Measurements from ENCODE around the gene MTCH1. TPM values are rescaled to one million over a fixed set of nuclear protein-coding genes. Genes with fewer than 3 reads are reported as not detected.

The MTCH1 gene
- total RNA-seq, 1 experiment from 2014 or later, result 241 TPM

DNA sequence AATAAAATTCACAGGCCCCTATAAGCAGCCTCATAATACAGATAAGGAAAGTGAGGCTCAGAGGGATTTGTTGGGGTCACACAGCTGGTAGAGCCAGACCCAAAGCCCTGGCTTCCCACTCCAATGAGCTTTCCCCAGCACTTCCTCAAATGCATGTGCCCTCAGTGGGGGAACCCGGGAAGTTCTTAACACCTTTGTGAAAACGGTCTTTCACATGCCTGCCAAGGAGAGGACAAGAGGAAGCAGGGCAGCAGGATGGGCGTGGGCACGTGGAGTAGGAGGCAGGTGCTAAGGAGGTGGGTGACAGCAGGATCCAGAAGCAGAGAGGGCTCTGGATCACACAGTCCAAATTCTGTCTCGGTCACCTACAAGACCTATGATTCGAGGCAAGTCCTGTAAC is 30.9 kb downstream of the MTCH1 start:
- H3K4me2 ChIP-seq, result no peak overlapping the region
- H4K20me1 ChIP-seq (ENCODE audit: insufficient read depth), result no peaks in the 10 kb centered on the region
- H3K27me3 ChIP-seq (ENCODE audit: insufficient read depth, low read depth), result no peaks in the 10 kb centered on the region
- CTCF ChIA-PET, result interaction anchor here (0.5 to 1.2 kb wide), 2 partner anchors 41 to 1228 kb away, joined by 3 to 4 read pairs; no protein-coding TSS in a partner anchor
- H3K36me3 ChIP-seq (ENCODE audit: low read depth), result no peaks in the 10 kb centered on the region
- no peak for TF ChIP-seq EZH2 (IDR thresholded peaks at IDR 0.05; ENCODE audit: low read depth)
- TF ChIP-seq, protein P1, sequence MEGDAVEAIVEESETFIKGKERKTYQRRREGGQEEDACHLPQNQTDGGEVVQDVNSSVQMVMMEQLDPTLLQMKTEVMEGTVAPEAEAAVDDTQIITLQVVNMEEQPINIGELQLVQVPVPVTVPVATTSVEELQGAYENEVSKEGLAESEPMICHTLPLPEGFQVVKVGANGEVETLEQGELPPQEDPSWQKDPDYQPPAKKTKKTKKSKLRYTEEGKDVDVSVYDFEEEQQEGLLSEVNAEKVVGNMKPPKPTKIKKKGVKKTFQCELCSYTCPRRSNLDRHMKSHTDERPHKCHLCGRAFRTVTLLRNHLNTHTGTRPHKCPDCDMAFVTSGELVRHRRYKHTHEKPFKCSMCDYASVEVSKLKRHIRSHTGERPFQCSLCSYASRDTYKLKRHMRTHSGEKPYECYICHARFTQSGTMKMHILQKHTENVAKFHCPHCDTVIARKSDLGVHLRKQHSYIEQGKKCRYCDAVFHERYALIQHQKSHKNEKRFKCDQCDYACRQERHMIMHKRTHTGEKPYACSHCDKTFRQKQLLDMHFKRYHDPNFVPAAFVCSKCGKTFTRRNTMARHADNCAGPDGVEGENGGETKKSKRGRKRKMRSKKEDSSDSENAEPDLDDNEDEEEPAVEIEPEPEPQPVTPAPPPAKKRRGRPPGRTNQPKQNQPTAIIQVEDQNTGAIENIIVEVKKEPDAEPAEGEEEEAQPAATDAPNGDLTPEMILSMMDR (conservative IDR thresholded peaks at IDR 0.05), result no peak
- H3F3A ChIP-seq (ENCODE audit: insufficient read depth, low read depth), result peaks cover 12% of the 10 kb centered on the region; the same call in 1 of the 2 replicates
- H3K9me3 ChIP-seq (ENCODE audit: insufficient read depth, low read depth), result no peaks in the 10 kb centered on the region
- intact Hi-C loops (cut with micrococcal nuclease; ENCODE audit: unreplicated experiment), result no loop called here
- no TSS peak for BruUV-seq (replicated peaks)
- no peak overlapping the region for H3K27ac ChIP-seq
- POLR2A ChIA-PET (ENCODE audit: unreplicated experiment), result interaction anchor here (0.5 kb wide), 1 partner anchor 41 kb away, joined by 14 read pairs; no protein-coding TSS in a partner anchor
- no peak for DNase-seq
- no peak overlapping the region for H2AFZ ChIP-seq
- no peaks in the 10 kb centered on the region for H3K79me2 ChIP-seq (ENCODE audit: low read depth)
- H3K4me1 ChIP-seq (replicated peaks; ENCODE audit: insufficient read depth), result peaks cover 19% of the 10 kb centered on the region
- H3K9me2 ChIP-seq (ENCODE audit: insufficient read depth), result no peaks in the 10 kb centered on the region
- no peak overlapping the region for H3K4me3 ChIP-seq

DNA sequence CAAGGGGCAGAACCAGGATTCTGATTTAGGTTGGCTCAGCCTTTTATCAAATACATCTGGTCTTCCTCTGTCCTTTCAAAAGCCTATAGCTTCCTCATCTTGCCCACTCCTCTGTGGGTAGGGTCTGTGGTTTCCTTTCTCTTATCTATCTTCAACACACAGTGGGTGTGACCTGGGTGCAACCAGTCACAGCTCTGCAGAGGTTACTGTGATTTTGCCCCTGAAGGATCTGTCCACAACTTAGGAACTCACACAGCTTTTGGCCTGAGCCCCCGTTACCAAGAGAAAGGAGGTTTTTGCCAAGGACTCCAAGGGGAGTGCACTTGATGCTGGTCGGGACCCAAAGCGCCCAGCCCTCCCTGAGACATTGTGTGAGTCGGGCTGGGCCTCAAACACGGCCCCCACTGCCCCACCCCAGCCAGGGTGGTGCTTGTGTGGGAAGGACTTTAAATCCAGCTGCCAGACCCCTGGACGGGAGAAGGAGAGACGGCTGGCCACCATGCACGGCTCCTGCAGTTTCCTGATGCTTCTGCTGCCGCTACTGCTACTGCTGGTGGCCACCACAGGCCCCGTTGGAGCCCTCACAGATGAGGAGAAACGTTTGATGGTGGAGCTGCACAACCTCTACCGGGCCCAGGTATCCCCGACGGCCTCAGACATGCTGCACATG is 31.6 kb downstream of the MTCH1 start, which contains the start of gene PI16:
PI16 (plus strand) TSS at position 477 of the 670 bp plus-strand sequence; CDS start at position 500, 23 bp downstream.
- intact Hi-C loops (cut with micrococcal nuclease; ENCODE audit: unreplicated experiment), result no loop called here
- no peak within 1 kb of the TSS for H3K27ac ChIP-seq
- H4K20me1 ChIP-seq (ENCODE audit: insufficient read depth), result no peaks in the 10 kb centered on the region
- ChIA-PET CTCF (interaction anchor here (0.5 kb wide), 1 partner anchor 1229 kb away, joined by 4 read pairs; no protein-coding TSS in a partner anchor), POLR2A (ENCODE audit: unreplicated experiment) (no interaction called here)
- no peaks in the 10 kb centered on the region for H3K27me3 ChIP-seq (ENCODE audit: insufficient read depth, low read depth)
- H3K79me2 ChIP-seq (ENCODE audit: low read depth), result no peaks in the 10 kb centered on the region
- H2AFZ ChIP-seq, result no peak within 1 kb of the TSS
- no TSS peak for BruUV-seq (replicated peaks)
- no peaks in the 10 kb centered on the region for H3K9me2 ChIP-seq (ENCODE audit: insufficient read depth)
- H3K4me3 ChIP-seq, result no peak within 1 kb of the TSS
- no peaks in the 10 kb centered on the region for H3K9me3 ChIP-seq (ENCODE audit: insufficient read depth, low read depth)
- no peak for DNase-seq
- peaks cover 16% of the 10 kb centered on the region; the same call in 1 of the 2 replicates for H3F3A ChIP-seq (ENCODE audit: insufficient read depth, low read depth)
- TF ChIP-seq, protein P1 (conservative IDR thresholded peaks at IDR 0.05), result no peak
- TF ChIP-seq EZH2 (IDR thresholded peaks at IDR 0.05; ENCODE audit: low read depth), result no peak
- no peaks in the 10 kb centered on the region for H3K36me3 ChIP-seq (ENCODE audit: low read depth)
- H3K4me1 ChIP-seq (replicated peaks; ENCODE audit: insufficient read depth), result peaks cover 22% of the 10 kb centered on the region
- H3K4me2 ChIP-seq, result no peak within 1 kb of the TSS

DNA sequence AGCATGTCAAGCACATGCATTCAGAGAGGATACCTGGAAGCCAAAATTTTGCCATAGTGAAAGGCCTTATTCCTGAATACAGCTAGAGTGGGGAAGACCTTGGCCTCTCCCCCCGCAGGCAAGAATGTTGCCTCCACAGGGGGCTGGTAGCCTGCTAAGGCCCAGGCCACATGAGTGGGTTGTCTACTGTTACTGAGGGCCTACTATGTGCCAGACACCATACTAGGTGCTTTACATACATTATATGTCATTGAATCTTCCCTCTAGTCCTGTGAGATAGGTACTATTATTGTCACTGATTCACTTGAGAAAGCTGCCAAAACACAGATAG is 32.1 kb downstream of the MTCH1 start:
- no peak for DNase-seq
- ChIA-PET POLR2A (ENCODE audit: unreplicated experiment) (no interaction called here), CTCF (no interaction called here)
- no peaks in the 10 kb centered on the region for H3K79me2 ChIP-seq (ENCODE audit: low read depth)
- H3K9me2 ChIP-seq (ENCODE audit: insufficient read depth), result no peaks in the 10 kb centered on the region
- H3K4me1 ChIP-seq (replicated peaks; ENCODE audit: insufficient read depth), result peaks cover 27% of the 10 kb centered on the region
- H3K9me3 ChIP-seq (ENCODE audit: insufficient read depth, low read depth), result no peaks in the 10 kb centered on the region
- H3K27me3 ChIP-seq (ENCODE audit: insufficient read depth, low read depth), result no peaks in the 10 kb centered on the region
- no peaks in the 10 kb centered on the region for H4K20me1 ChIP-seq (ENCODE audit: insufficient read depth)
- H3K4me2 ChIP-seq, result no peak overlapping the region
- intact Hi-C loops (cut with micrococcal nuclease; ENCODE audit: unreplicated experiment), result no loop called here
- no peak overlapping the region for H3K4me3 ChIP-seq
- no peaks in the 10 kb centered on the region for H3K36me3 ChIP-seq (ENCODE audit: low read depth)
- H3F3A ChIP-seq (ENCODE audit: insufficient read depth, low read depth), result peaks cover 21% of the 10 kb centered on the region; the same call in 1 of the 2 replicates
- TF ChIP-seq EZH2 (IDR thresholded peaks at IDR 0.05; ENCODE audit: low read depth), result no peak
- TF ChIP-seq, protein P1 (conservative IDR thresholded peaks at IDR 0.05), result no peak
- no peak overlapping the region for H2AFZ ChIP-seq
- no peak overlapping the region for H3K27ac ChIP-seq
- no TSS peak for BruUV-seq (replicated peaks)
